GM12878 (cell line): Measurements from ENCODE around the gene TMC4. TPM values are rescaled to one million over a fixed set of nuclear protein-coding genes. Genes with fewer than 3 reads are reported as not detected.

Source experiments
- ATAC-seq: fragments of 200-7000 bp; cut with Tn5 transposase; 3 replicates; pipeline ENCODE4 v1.9.1; 2020; ENCODE audit warnings: mild to moderate bottlenecking, moderate library complexity
- BruUV-seq: library from RNA; stranded (reverse); fragments of 400-500 nt; replicated peaks from 2 replicates; lab custom pipeline; 2021; lab: Mats Ljungman, UMichigan
- CTCF ChIA-PET: fragments of 300-600 bp; sonication (Branson Sonifier 250); formaldehyde crosslinking; extraction: SDS; loops from one replicate; lab custom pipeline; 2021; ENCODE audit warnings: inconsistent platforms; lab: Yijun Ruan, JAX
- POLR2A ChIA-PET: fragments of 350-600 bp; formaldehyde crosslinking; extraction: SDS; loops from one replicate; lab custom pipeline; 2021; ENCODE audit warnings: inconsistent platforms; lab: Charles Lee
- RAD21 ChIA-PET: fragments of 300-600 bp; sonication (Branson Sonifier 250); formaldehyde crosslinking; loops from one replicate; lab custom pipeline; 2023; ENCODE audit warnings: antibody characterized with exemption; ENCODE audit not compliant: unreplicated experiment; lab: Charles Lee
- SMC1A ChIA-PET: fragments of 300-600 bp; sonication (Branson Sonifier 250); formaldehyde crosslinking; loops from one replicate; lab custom pipeline; 2023; ENCODE audit not compliant: unreplicated experiment, uncharacterized antibody; lab: Charles Lee
- DNase-seq: peaks from one replicate; pipeline ENCODE4 v3.0.0-alpha.2; 2011; ENCODE audit warnings: low read depth, low spot score
- FAIRE-seq: peaks from 3 replicates; lab custom pipeline; 2011; peaks lifted over from hg19 to GRCh38; lab: Jason Lieb, UNC
- H2AFZ ChIP-seq: 2 replicates; pipeline ENCODE4 v1.6.0; 2011; ENCODE audit warnings: low read depth, low read length, control low read depth; ENCODE audit not compliant: control insufficient read depth
- H3K27ac ChIP-seq: 2 replicates; pipeline ENCODE4 v1.5.1; 2011; ENCODE audit warnings: control low read depth; ENCODE audit not compliant: control insufficient read depth, insufficient read depth
- H3K27me3 ChIP-seq, 2 experiments: replicated peaks in 1 of 2; 2 replicates each; pipeline versions ENCODE4 v1.6.0 to v1.6.1; 2011; ENCODE audit warnings: low read length in 1 of 2; ENCODE audit not compliant: control insufficient read depth in 2 of 2, insufficient read depth in 2 of 2
- H3K36me3 ChIP-seq, 2 experiments: 2 replicates each; pipeline ENCODE4 v1.5.1; 2011; ENCODE audit warnings: low read length in 1 of 2; ENCODE audit not compliant: control insufficient read depth in 2 of 2, insufficient read depth in 2 of 2
- H3K4me1 ChIP-seq: 2 replicates; pipeline ENCODE4 v1.6.1; 2011; ENCODE audit warnings: mild to moderate bottlenecking, low read length, moderate library complexity, mixed read lengths; ENCODE audit not compliant: control insufficient read depth, insufficient read depth
- H3K4me2 ChIP-seq: 2 replicates; pipeline ENCODE4 v1.6.0; 2011; ENCODE audit warnings: control low read depth; ENCODE audit not compliant: control insufficient read depth, insufficient read depth
- H3K4me3 ChIP-seq: fragments of 200-600 bp; sonication (generic); 2 replicates; pipeline ENCODE4 v1.5.1; 2016
- H3K79me2 ChIP-seq: 2 replicates; pipeline ENCODE4 v1.6.0; 2011; ENCODE audit warnings: low read length; ENCODE audit not compliant: control insufficient read depth, insufficient read depth
- H3K9ac ChIP-seq: 2 replicates; pipeline ENCODE4 v1.8.0; 2011; ENCODE audit warnings: low read length, control low read depth, mixed read lengths; ENCODE audit not compliant: control insufficient read depth, insufficient read depth
- H3K9me3 ChIP-seq: replicated peaks from 3 replicates; pipeline ENCODE4 v1.5.1; 2011; ENCODE audit warnings: mild to moderate bottlenecking, low read length; ENCODE audit not compliant: control insufficient read depth, insufficient read depth
- H4K20me1 ChIP-seq: 2 replicates; pipeline ENCODE4 v1.6.0; 2011; ENCODE audit not compliant: control insufficient read depth, insufficient read depth
- BHLHE40 ChIP-seq, 2 experiments: fragments of 450-650 bp in 1 of 2; IDR thresholded peaks; 2 replicates each; pipeline ENCODE4 v1.6.1; 2011 to 2017; ENCODE audit warnings: low read depth in 2 of 2, borderline replicate concordance in 1 of 2, improper control_type of control experiment in 1 of 2, low read length in 1 of 2, mild to moderate bottlenecking in 1 of 2
- CHD4 ChIP-seq: fragments of 200-600 bp; sonication (generic); IDR thresholded peaks from 2 replicates; pipeline ENCODE4 v1.6.1; 2016; ENCODE audit warnings: mild to moderate bottlenecking
- NKRF ChIP-seq: fragments of 450-650 bp; conservative IDR thresholded peaks from 2 replicates; pipeline ENCODE4 v1.6.1; 2017; ENCODE audit warnings: mild to moderate bottlenecking, moderate library complexity
- POLR2A ChIP-seq: IDR thresholded peaks from 2 replicates; pipeline ENCODE4 v1.6.1; 2011; ENCODE audit warnings: low read depth, mild to moderate bottlenecking, low read length
- POLR2AphosphoS2 ChIP-seq: IDR thresholded peaks from 2 replicates; pipeline ENCODE4 v1.6.1; 2011; ENCODE audit warnings: low read depth, mild to moderate bottlenecking, low read length, improper control_type of control experiment, moderate library complexity
- WGBS: methylation state at CpG from one replicate; pipeline ENCODE4 v1.1.6; 2016; ENCODE audit warnings: low lambda C conversion rate; ENCODE audit not compliant: insufficient replicate concordance, insufficient coverage; ENCODE audit errors: missing lambda C conversion rate; 5-methylcytosine and 5-hydroxymethylcytosine counted together
- in situ Hi-C: fragments of 300-500 bp; cut with MboI; formaldehyde crosslinking; loops from 9 replicates; pipeline ENCODE4 v1.14.3; 2018; ENCODE audit warnings: mixed read lengths
- intact Hi-C: fragments of 100-400 bp; cut with micrococcal nuclease; formaldehyde crosslinking; loops from one replicate; pipeline ENCODE4 v1.14.2; 2022; ENCODE audit not compliant: unreplicated experiment
- polyA plus RNA-seq, 11 experiments: library from polyadenylated mRNA; depleted of rRNA in 4 of 11; unstranded in 6 of 11; stranded (reverse) in 5 of 11; fragments of >200 nt; fragmentation: Nextera tagmentation in 4 of 11; fragmentation: Illumina TruSeq in 1 of 11; extraction: Ambion mirVana in 4 of 11; extraction: Trizol in 1 of 11; gene quantifications; 1 replicate in 1 of 11; 2 replicates in 10 of 11; pipeline versions ENCODE4 v1.2.1 to v1.2.3, GENCODE V29; 2011 to 2016; ENCODE audit warnings: inconsistent platforms in 2 of 11, missing spikeins in 2 of 11, low read depth in 1 of 11
- total RNA-seq, 4 experiments: library from RNA; depleted of rRNA in 3 of 4; stranded (reverse); fragments of >200 nt in 3 of 4; fragmentation: Illumina TruSeq in 1 of 4; extraction: Trizol in 1 of 4; gene quantifications; 2 replicates each; pipeline versions ENCODE4 v1.2.1 to v1.2.3, GENCODE V29; 2013 to 2021

TMC4 gene
- total and polyA plus RNA-seq, 10 of the 15 experiments (the other 5 are each of a cell fraction or from before 2014, with no cell fraction given) = 0.33 to 0.83 (median 0.74) TPM; not detected in 7

DNA sequence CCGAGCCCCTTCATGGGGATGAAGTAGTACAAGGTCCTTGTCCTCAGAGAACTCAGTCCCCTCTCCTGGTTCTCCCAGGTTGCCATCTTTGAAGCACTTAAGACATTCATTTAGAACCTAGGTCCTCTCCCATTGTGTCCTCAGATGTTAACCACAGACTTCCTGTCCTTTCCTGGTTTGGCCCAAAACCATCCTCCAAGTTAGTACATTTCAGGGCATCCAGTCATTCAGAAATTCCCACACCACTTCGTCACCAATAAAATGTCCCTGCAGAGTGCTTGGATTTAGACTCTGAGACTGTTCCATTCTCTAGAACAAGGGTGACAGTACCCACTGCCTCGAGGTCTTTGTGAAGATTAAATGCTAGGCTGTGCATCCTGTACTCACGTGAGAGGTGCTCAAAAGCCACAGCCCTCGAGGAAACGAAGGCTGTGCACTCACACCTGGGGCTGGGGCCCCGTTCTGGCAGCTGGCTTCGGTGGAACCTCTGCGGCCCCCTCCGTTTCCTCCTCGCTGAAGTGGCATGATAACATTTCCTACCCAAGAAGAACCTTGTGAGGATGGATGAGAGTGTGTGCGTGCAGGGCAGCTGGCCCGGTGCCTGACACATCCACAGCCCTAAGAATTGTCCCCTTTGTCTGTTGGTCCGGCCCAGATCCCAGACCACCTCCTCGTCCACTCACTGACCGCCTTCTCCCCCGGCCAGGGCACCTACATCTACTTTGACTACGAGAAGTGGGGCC, 18.2 kb downstream of the TMC4 start:
- Histone ChIP-seq H2AFZ (no peak overlapping the region), H3K27me3 (no peaks in the 10 kb centered on the region), H3K79me2 (peaks cover 8% of the 10 kb centered on the region), H3K36me3 (peaks cover 25% of the 10 kb centered on the region in 2 experiments; a peak in 3 of 4 replicates), H3K27ac (no peak overlapping the region), H4K20me1 (no peaks in the 10 kb centered on the region), H3K4me3 (no peak overlapping the region), H3K4me1 (no peaks in the 10 kb centered on the region), H3K4me2 (no peak overlapping the region), H3K9me3 (no peaks in the 10 kb centered on the region), H3K9ac (no peak overlapping the region)
- ChIA-PET POLR2A (no interaction called here), RAD21 (no interaction called here), SMC1A (no interaction called here), CTCF (no interaction called here)
- no peak for FAIRE-seq
- in situ Hi-C loops (no loop called here), intact Hi-C loops (no loop called here)
- TSS peak; percentile 52 for BruUV-seq
- no peak for ATAC-seq
- TF ChIP-seq NKRF (no peak), POLR2AphosphoS2 (0 out of 2 replicates have a peak, but pooled peaks have one; percentile 29), POLR2A (peak; percentile 64; the same call in 1 of the 2 replicates), BHLHE40 (IDR thresholded peaks at IDR 0.05; ENCODE audit: borderline replicate concordance in 1 of 2, low read depth in 2 of 2, low read length in 1 of 2) (peak; percentile 34 to 39; a peak in 3 of 4 replicates), CHD4 (no peak)
- WGBS = 64% methylated on average over 18 of the region's 18 CpGs
- DNase-seq = no peak
